ENCODE data around the gene UBTD1.
A peak's percentile ranks its signal among the peaks of the same experiment; 100 is the strongest.
"Not testable (repeated sequence)": the region's sequence is repeated elsewhere in the genome, so short reads cannot be mapped to it uniquely, and the experiment has no call there.

Gene UBTD1

DNA sequence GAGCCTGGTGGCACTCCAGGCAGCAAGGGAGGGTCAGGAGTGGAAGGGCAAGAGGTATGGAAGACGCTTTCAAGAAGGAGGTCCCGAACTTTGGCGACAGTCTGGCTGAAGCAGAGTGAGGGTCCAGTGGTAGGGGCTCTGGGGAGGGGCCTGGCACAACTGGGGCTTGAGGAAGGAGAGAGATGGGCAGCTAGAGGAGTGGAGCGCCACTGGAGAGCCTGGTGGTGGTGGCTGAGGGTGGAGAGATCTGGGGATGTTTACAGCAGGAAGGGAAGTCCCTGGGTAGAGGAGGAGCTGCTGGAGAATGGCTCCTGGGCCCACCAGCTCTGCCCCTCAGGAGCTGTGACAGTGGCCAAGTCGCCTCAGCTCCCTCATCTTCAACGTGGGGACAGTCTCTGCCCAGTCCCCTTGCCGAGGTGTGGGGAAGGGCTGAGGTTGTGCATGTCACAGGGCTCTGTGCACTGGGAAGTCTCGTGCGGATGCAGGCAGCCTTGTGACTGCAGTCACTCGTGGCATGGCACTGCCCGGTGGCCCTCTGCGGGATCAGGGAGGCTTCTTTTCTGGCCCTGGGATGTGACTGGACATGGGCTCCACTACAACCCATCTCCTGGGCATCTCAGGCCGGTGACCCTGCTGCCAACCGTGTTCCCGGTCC is 18.5 kb downstream of the UBTD1 start:
- no peak for DNase-seq

DNA sequence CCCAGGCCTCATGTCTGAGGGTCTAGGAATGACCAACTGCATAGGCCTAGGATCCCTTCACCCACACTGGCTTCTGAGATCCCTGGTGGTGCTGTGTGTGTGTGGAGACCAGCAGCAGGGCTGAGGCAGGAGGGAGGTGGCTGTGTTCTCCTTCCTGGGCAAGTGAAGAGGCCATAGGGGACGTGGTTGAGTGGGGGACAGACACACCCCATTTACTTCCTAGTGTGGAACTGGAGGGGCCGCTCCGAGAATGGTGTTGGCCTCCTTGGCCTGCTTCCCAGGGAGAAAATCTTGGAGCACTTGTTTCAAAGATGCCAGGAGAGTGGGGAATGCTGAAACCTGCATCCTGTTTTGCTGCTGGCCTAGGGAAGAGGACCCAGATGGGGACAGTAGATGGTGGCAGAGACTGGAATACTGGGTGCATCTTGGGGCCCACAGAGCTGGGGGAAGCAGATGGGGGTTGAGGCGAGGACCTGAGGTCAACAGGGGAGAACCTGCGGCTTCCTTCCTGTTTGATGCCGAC is 19.1 kb downstream of the UBTD1 start:
- no peak for DNase-seq

DNA sequence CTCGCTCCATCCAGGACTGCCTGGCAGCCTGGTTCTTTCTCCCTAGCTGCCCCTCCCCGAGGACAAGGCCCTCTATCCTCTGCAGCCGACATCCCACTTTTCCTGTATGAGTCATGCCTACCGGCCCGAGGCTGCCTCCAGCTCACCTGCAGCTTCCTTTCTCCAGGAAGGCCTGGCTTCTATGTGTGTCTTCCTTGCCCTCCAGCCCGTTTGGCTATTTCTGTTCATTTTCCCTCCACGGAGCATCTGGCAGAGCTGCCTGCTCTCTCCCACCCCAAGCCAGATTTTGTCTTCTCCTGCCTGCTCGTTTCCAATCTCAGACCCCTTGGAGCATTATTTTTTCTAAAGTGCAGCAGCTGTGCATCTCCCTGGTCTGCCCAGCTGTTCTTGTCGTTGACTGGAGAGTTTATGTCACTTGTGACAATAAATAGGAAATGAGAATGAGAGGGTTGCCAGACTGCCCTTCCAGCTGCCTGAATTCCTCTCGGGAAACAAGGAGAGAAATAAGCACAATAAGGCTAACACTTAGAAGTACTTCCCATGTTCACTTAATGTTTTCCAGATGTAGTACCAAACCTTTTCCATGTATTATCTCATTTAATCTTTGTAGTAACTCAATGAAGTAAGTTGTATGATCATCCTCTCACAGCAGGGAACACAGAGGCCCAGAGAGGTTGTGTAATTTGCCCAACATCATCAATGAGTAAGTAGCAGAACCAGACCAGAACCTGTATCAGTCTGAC is 19.7 kb downstream of the UBTD1 start:
- peak; percentile 20 to 34 for DNase-seq

DNA sequence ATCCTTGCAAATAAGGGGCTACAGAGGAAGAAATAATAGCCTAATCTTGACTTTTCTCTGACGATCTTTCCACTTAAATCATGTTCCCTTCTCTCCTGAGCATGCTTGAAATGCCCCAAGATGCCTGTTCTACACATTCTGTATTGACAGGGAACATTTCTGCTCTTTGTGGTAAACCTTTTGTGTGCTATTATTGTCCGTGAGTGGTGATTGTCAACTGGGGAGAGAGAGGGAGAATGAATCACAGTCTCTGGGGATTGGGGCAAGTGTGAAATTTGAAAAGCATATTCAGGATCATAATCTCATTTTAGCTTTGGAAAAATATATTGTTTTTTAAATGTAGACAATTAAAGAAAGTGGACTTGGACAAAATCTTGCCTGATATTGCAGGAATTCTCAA is 20.6 kb downstream of the UBTD1 start:
- DNase-seq, result no peak

DNA sequence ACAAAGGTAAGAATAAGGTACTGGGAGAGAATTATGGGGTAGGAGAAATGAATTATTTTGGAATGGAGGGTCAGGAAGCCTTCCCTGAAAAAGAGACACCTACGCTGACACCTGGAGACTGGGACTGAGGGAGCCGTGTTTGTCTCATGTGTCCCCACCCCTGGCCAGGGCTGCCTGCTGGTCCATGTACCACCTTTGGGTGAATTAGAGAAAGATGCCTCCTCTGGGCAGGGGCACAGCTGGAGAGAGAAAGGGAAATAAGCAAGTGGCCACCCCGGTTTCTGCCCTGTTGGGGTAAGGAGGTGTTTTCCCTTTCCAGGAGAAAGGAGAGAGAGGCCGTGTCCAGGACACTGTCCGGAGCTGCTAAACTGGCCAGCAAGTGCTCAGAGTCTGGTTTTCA is 21.8 kb downstream of the UBTD1 start:
- no peak for DNase-seq

DNA sequence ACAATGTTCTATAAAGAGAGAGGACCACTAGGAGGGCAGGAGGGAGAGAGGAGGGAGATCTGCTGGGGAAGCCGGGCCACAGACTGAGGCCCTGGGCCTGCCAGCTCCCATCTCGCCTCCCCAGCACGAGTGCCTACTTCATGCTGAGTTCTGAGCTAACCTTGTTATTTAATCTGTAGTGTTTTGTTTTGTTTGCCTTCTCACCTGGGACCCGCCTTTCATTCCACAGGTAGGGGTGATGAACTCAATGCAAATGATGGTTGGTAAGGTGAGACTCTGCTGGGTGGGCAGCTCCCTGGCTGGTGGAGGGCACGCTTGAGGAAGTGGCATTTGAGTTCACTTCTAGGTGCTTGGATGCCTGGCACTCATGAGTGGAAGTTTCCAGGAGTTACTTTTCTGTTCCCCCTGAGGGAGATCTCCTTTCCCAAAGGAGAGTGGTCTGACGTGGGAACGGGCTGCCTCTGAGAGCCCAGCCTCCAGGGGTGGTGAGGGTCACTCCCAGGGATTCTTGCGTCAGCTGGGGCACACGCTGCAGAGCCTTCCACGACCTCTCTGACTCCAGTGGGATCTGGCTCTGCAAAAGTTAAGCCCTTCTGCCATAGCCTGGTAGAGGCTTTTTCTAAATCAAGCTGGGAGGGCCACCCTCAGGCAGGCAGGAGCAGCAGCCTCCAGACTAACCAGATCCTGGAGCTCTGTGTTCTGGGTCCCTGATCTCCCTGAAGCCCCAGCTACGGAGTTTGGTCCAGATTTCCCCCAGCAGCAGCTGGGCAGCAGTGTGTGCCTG is 22.4 kb downstream of the UBTD1 start:
- no peak for DNase-seq

DNA sequence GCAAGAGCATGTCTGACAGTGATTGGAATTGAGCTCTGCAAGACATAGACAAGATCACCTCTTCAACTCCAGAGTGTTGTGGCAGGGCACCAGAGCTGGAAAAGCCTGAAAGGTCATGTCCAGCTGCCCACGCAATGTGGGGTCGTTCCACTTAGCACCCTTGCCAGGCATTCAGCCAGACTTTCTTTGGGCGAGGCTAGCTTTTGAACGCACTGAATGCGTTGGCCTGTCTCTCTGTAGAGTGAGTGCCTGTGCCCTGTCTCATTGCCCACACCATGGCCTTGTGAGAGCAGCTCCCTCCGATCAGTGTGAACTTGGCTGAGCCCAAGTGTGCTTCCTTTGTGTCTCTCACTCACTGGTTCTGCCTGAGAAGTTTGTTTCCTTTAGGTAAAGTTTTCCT is 23.3 kb downstream of the UBTD1 start:
- no peak for DNase-seq

DNA sequence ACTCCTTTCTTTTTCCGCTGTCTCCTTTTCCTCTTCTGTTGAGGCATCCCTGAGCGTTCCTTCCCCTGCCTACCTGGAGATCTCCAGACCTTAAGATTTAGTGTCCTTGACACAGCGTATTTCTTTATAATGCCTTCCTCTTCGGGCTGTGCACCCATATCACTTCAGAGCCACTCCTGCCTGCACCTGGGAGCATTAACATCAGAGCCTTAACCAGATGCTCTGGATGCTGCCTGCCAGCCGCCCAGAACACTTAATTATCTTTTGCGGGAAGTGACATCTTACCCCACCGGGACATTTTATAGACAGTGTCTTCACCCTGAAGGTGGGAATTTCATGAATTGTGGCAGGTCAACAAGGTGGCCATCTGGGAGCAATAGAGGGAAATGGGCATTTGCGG is 24.2 kb downstream of the UBTD1 start:
- DNase-seq, result no peak

DNA sequence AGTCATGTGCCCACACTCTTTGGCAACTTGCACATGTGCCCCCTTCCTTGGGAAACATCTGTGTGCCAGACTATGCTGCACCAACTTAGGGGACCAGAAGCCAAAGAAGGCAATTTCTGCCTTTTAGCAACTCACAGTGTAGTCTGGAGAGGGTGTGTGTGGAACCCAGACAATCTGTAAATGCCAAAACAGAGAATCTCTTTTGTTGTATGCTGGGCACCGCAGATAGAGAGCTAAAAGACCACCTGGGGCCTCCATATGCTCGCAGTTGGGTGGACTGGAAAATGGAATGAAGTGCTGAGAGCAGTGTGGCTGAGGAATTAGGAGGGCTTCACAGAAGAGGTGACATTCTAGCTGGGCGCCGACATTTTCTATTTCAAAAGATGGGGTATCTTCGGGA is 26.4 kb downstream of the UBTD1 start:
- DNase-seq, result no peak

DNA sequence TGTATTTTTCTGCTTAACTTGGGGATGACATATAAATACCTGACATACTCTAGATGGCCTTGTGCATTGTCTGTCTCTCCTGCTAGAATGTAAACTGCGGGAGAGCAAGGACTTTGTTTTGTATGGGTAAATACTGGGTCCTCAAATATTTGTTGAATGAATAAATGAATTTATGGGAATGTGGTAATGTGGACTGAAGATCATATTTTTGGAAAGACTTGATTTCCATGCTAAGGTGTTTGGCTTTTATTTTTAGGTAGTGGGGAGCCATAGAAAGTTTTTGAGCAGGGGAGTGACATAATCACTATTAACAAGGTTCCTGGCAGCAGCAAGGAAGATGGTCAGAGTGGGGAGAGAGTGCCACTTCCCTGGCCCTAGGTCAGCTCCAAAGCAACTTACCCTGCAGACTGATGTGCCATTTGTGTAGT is 27.0 kb downstream of the UBTD1 start:
- no peak for DNase-seq

DNA sequence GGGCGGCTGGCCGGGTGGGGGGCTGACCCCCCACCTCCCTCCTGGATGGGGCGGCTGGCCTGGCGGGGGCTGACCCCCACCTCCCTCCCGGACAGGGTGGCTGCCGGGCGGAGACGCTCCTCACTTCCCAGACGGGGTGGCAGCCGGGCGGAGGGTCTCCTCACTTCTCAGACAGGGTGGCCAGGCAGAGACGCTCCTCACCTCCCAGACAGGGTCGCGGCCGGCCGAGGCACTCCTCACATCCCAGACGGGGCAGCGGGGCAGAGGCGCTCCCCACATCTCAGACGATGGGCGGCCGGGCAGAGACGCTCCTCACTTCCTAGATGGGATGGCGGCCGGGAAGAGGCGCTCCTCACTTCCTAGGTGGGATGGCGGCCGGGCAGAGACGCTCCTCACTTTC is 30.2 kb downstream of the UBTD1 start:
- DNase-seq, result not testable (repeated sequence)

DNA sequence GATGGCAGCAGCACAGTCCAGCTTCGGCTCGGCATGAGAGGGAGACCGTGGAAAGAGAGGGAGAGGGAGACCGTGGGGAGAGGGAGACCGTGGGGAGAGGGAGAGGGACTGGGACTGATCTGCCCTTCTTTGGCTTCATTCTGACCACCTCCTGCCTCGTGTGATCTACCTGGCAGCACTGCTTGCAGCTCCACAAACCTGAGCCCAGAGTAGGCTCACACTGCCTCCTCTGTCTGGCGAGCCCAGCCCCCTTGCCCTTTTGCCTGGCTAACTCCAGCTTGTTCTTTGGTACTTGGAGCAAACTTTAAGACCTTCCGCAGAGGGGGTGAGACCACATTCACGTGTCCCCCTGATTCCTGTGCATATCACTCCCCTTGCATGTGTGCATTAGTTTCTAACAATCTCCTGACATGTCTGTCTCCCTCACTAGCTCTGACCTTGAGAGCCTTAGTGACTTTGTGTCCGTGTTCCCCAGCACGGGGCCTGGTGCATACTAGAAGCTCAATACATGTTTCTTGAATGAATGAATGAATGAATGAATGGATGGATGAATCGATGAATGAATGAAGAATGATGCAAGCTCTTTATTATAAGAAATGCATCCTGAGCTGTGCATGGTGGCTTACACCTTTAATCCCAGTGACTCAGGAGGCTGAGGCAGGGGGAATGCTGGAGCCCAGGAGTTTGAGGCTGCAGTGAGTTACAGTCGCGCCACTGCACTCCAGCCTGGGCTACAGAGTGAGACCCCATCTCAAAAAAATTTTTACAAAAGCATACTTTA is 31.2 kb downstream of the UBTD1 start:
- DNase-seq, result no peak

DNA sequence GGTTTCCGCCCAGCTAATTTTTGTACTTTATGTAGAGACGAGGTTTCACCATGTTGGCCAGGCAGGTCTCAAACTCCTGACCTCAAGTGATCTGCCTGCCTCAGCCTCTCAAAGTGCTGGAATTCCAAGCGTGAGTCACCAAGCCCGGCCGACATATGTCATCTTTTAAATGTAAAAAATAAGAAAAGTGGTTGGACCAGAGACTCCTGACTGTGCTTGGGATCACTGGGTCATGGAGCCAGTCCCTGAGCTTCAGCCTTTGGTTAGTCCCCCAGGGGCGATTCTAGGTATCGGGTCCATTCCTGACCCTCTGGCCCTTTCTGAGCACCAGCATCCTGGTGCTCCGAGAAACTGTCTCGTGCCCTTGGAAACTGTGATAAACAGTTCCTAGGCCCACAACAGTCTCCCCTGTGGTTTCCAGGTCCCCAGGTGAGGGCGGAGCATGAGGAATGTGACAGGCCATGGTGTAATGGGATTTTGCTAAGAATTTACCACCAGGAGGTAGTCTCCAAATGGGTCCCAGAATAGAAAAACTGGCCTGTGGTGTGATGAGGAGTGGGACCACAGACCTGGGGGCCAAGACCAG is 32.8 kb downstream of the UBTD1 start:
- no peak for DNase-seq

DNA sequence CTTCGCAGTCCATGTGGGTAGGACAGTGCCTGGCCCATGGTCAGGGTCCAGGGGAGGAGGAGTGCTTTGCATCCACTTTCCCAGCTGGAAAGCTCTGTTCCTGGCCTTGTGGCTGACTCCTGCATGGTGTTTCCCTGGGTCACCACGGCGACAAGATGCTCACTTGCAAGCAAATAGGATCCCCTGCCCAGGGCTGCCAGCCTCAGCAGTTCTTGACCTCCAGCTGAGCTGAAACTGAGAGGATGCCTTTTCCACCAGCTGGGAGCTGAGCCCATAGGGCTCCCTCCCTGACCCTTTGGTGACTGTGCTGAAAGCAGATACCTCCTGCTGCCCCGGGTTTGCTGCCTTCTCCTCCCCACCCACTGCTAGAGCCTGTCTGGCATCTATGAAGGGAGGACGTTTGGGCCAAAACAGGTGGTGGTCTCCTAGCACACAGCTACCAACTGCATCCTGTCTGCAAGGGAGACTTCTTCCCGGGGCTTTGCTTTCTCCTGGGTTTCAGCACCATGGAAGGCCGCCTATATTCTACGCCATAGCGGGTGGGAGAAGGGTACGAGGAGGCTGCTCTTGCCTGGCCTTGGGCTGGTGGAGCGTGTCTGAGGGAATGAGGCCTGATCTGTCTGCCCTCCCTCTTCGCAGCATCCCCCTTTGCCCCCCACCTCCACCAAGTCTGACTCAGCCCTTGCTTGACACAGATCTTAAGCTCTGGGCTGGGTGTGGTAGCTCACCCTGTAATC is 34.4 kb downstream of the UBTD1 start:
- DNase-seq, result peak in 1 of 2 experiments; percentile 16

DNA sequence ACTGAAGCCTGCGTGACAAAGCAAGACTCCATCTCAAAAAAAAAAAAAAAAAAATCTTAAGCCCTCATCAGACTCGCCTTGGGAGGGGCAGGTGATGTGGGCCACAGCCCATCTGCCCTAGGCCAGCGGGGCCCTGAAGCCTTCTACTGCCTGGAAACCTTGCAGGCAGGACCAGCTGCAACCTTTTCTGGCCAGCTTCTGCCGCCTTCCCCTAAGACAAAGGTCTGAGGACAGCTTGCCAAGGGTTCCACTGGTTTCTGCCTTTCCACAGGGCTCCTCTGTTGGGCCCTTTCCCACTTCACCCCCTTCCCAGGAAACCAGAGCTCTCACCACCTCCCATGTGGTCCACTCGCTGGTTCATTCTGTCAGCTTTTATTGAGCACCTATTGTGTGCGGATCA is 35.2 kb downstream of the UBTD1 start:
- DNase-seq, result no peak

DNA sequence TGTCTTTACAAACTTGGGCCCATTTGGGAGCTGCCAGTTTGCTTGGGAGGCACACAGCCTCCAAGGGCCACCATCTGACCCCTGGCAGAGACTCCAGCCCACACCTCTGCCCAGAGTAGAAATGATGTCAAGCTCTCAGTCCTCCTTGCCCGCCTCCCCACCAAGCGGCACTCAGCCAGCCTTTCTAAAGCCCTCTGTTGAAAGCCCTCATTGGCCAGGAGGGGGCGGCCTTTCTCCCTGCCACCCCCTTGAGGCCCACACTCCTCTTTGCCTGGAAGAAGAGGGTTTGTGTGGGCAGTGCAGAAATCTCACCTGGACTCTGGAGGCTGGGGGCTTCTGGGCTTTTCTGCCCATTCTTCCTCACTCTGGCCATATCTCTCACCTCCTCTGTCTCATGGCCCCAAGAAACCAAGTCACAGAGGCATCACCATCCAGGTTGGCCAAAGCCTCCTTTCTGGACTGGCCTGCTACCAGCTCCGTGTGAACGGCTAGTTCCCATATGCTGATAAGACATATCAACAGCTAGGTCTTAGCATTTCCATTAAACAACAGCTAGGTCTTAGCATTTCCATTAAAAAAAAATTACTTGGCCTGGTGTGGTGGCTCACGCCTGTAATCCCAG is 36.1 kb downstream of the UBTD1 start:
- peak in 1 of 2 experiments; percentile 8 for DNase-seq

DNA sequence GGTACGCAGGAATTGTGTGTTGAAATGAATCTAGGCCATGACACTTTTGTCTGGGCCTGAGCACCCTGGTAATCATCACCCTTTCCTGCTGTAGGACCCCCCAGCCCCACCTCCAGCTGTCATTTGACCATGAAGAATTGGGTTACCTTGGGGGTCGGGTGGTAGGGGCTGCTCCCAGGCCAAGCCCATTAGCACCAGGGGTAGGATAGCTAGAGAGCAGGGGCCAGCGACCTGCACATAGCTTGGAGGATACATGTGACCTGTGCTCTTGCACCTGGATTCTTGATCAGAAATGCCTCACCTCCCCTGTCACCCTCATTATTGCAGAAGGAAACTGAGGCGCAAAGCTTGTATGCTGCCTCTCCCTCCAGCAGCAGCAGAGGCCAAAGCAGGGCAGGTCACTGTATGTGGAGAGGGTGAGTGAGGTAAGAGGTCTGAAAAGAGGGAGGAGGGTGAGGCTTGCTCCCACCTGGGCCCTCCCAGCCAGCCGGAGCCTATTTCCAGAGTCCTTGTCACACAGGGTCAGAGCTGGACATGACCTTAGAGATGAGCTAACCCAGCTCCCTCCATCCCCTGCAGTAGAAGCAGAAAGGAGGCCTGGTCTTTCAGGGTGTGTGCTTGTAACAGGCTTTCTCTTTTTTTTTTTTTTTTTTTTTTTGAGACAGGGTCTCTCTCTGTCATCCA is 38.6 kb downstream of the UBTD1 start:
- no peak for DNase-seq

DNA sequence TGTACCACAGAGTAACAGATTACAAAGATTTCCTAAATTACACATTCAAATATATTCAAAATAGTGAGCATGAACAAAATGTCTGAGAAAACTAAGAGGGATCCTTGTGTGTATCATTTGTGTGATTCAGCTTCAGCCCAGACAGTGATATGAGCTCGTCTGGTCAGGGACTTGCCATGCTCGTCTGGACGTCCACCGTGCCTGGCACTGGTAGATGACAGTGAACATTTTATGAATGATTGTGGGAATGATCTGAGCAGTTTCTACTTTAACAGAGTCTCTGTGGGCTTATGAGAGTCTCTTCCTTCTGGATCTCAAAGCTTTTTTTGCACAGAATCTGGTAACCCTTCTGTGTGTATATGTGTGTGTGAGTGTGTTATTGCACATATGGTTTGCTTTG is 39.7 kb downstream of the UBTD1 start:
- DNase-seq, result no peak

DNA sequence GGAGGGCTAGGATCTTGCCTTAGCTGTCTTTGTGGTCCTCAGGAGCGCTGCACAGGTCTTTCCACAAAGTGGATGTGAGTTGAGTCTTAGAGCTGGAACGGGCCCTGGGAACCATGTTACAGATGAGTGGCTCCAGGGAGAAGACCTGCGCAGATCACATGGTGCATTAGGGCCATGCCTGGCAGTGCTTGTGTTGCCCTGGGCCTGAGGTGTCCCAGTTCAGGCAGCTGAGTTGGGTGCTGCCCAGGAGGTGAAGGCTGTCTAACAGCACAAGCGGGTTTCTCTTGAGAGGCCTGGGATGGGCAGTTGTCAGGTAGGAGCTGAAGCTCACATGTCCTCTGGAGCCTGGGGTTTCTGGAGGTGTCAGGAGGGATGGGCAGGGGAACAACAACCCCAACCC is 40.1 kb downstream of the UBTD1 start:
- no peak for DNase-seq

DNA sequence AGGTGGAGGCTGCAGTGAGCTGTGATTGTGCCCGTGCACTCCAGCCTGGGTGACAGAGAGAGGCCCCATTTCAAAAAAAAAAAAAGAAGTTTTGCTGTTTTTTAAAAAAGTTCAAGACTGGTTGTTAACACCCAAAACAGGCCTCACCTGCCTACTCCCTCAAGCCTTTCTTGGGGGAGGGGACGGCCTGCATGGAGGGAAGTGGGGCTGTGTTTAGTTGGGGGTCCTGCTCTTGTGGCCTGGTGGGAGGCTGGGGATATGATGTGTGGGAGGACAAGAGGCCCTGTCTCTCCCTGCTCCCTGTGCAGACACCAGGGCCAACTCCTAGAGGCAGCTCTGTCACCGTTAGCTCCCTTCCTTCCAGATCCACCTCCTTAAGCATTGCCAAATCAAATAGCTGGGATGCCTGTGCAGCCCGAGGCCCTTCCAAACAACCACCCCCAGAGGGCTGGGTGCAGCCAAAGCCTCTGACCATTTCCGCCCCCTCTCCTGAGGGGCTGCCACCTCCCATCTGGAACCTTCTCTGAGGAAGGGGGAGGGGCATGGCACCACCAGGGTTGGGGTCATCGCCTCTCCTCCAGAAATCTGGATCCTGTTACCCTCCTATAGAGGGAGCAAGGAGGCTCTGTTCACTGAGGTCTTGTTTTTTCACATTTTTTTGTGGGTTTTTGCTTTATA is 40.9 kb downstream of the UBTD1 start:
- peak in 1 of 2 experiments; percentile 17 for DNase-seq
